ENCODE results near the gene TAL2.

The TAL2 gene

DNA sequence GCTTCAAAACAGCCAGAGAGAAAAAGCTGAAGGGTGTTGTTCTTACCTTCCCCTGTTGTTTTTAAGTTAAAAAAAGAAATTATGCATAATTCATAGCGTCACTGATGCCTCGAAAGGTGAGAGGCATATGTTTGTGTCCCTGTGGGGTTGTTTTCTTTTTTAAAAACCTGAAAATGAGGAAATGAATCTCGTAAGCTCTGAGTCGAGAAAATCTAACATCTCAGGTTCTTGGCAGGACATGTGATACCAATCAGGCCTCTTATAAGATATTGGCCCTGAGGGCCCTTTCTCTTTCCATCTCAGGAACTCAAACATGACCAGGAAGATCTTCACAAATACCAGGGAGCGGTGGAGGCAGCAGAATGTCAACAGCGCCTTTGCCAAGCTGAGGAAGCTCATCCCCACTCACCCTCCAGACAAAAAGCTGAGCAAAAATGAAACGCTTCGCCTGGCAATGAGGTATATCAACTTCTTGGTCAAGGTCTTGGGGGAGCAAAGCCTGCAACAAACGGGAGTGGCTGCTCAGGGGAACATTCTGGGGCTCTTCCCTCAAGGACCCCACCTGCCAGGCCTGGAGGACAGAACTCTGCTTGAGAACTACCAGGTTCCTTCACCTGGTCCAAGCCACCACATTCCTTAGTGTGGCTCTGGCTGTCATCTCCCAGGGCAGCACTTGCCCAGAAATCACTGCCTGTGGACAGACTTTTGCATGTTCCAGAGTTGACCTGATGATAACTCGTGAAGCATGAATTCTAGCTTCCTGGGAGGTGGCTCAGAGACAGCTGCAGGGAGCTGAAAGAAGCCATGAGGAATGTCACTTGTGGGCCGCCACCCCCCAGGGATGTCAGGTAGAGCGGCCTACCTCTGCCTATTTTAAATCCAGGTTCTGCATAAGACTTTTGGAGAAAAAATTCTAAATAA lies at the start of gene TAL2:
Gene TAL2 (plus strand): TSS at position 274 of the 921 bp plus-strand sequence. CDS start 40 bp downstream, at position 314.
- Histone ChIP-seq H3K27ac (ENCODE audit: low read depth, low read length) (no peak within 1 kb of the TSS), H3K36me3 (ENCODE audit: insufficient read depth, low read length) (no peaks in the 10 kb centered on the region), H3K27me3 (ENCODE audit: insufficient read depth, low read length) (peaks cover 4% of the 10 kb centered on the region; the same call in 1 of the 2 replicates), H2AFZ (ENCODE audit: low read length, unreplicated experiment) (no peak within 1 kb of the TSS), H3K4me1 (ENCODE audit: control insufficient read depth, insufficient read depth, low read length, unreplicated experiment) (no peaks in the 10 kb centered on the region), H3K79me2 (ENCODE audit: control insufficient read depth, insufficient read depth, low read length, unreplicated experiment) (no peaks in the 10 kb centered on the region), H3K4me3 (ENCODE audit: low read depth, low read length) (no peak within 1 kb of the TSS)

GRCh38 chr9:105621001-105621400 lies 41.3 kb upstream of the TAL2 start:
- Histone ChIP-seq H3K4me3 (ENCODE audit: low read depth, low read length) (no peak overlapping the region), H3K27me3 (ENCODE audit: insufficient read depth, low read length) (no peaks in the 10 kb centered on the region), H3K36me3 (ENCODE audit: insufficient read depth, low read length) (peaks cover 5% of the 10 kb centered on the region; the same call in 1 of the 2 replicates), H2AFZ (ENCODE audit: low read length, unreplicated experiment) (no peak overlapping the region), H3K27ac (ENCODE audit: low read depth, low read length) (no peak overlapping the region), H3K4me1 (ENCODE audit: control insufficient read depth, insufficient read depth, low read length, unreplicated experiment) (no peaks in the 10 kb centered on the region), H3K79me2 (ENCODE audit: control insufficient read depth, insufficient read depth, low read length, unreplicated experiment) (no peaks in the 10 kb centered on the region)

GRCh38 chr9:105625088-105625487 lies 37.2 kb upstream of the TAL2 start:
- Histone ChIP-seq H3K4me1 (ENCODE audit: control insufficient read depth, insufficient read depth, low read length, unreplicated experiment) (no peaks in the 10 kb centered on the region), H2AFZ (ENCODE audit: low read length, unreplicated experiment) (no peak overlapping the region), H3K4me3 (ENCODE audit: low read depth, low read length) (no peak overlapping the region), H3K36me3 (ENCODE audit: insufficient read depth, low read length) (peaks cover 9% of the 10 kb centered on the region; the same call in 1 of the 2 replicates), H3K79me2 (ENCODE audit: control insufficient read depth, insufficient read depth, low read length, unreplicated experiment) (no peaks in the 10 kb centered on the region), H3K27ac (ENCODE audit: low read depth, low read length) (no peak overlapping the region), H3K27me3 (ENCODE audit: insufficient read depth, low read length) (no peaks in the 10 kb centered on the region)

DNA sequence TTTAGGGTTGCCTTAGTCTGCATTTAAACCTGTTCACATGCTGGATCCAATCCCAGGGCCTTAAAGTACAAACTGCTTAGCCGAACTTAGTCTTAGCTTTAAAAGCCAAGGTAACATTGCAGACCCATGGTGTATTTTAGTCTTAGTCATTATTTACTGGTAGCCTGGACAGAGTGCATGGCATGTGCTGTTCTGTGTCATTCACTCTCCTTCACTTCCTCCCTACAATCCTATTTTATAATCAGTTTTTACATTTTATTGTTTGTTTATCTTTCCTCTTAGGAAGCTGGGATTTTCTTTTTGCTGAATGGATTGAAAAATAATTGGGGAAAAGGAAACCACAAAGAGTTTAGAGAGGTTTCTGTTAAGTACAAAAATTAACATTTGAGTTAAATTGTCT lies 29.4 kb upstream of the TAL2 start:
- Histone ChIP-seq H3K27me3 (ENCODE audit: insufficient read depth, low read length) (no peaks in the 10 kb centered on the region), H3K36me3 (ENCODE audit: insufficient read depth, low read length) (peaks cover 4% of the 10 kb centered on the region; the same call in 1 of the 2 replicates), H3K4me3 (ENCODE audit: low read depth, low read length) (no peak overlapping the region), H3K79me2 (ENCODE audit: control insufficient read depth, insufficient read depth, low read length, unreplicated experiment) (no peaks in the 10 kb centered on the region), H3K4me1 (ENCODE audit: control insufficient read depth, insufficient read depth, low read length, unreplicated experiment) (no peaks in the 10 kb centered on the region), H2AFZ (ENCODE audit: low read length, unreplicated experiment) (no peak overlapping the region), H3K27ac (ENCODE audit: low read depth, low read length) (no peak overlapping the region)

GRCh38 chr9:105633411-105633810 lies 28.8 kb upstream of the TAL2 start:
- H3K27ac ChIP-seq (ENCODE audit: low read depth, low read length), result no peak overlapping the region
- no peaks in the 10 kb centered on the region for H3K4me1 ChIP-seq (ENCODE audit: control insufficient read depth, insufficient read depth, low read length, unreplicated experiment)
- H3K27me3 ChIP-seq (ENCODE audit: insufficient read depth, low read length), result no peaks in the 10 kb centered on the region
- H3K36me3 ChIP-seq (ENCODE audit: insufficient read depth, low read length), result peaks cover 4% of the 10 kb centered on the region; the same call in 1 of the 2 replicates
- H3K4me3 ChIP-seq (ENCODE audit: low read depth, low read length), result no peak overlapping the region
- no peaks in the 10 kb centered on the region for H3K79me2 ChIP-seq (ENCODE audit: control insufficient read depth, insufficient read depth, low read length, unreplicated experiment)
- H2AFZ ChIP-seq (ENCODE audit: low read length, unreplicated experiment), result no peak overlapping the region

DNA sequence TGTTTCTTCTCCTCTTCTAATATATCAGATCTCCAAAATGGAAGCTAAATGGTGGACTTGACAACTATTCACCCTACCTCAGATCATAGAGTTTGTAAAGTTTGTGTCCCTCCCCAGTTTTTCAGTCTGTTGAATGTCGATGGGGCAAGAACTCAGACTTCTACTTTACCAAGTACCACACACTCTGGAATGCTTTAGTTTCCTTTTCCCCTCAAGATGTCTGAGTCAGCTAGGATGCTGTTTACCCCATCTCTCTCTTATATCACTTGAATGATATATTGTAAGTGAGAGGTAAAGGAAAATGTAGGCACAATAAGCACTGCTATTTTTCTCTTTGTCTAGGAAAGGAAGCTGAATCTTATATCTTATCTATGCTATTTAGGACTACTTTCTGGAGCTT lies 25.9 kb upstream of the TAL2 start:
- Histone ChIP-seq H3K79me2 (ENCODE audit: control insufficient read depth, insufficient read depth, low read length, unreplicated experiment) (no peaks in the 10 kb centered on the region), H2AFZ (ENCODE audit: low read length, unreplicated experiment) (no peak overlapping the region), H3K4me3 (ENCODE audit: low read depth, low read length) (no peak overlapping the region), H3K27me3 (ENCODE audit: insufficient read depth, low read length) (no peaks in the 10 kb centered on the region), H3K4me1 (ENCODE audit: control insufficient read depth, insufficient read depth, low read length, unreplicated experiment) (no peaks in the 10 kb centered on the region), H3K27ac (ENCODE audit: low read depth, low read length) (no peak overlapping the region), H3K36me3 (ENCODE audit: insufficient read depth, low read length) (0 out of 2 replicates have a peak, but pooled peaks cover 3% of the 10 kb centered on the region)

- no peaks in the 10 kb centered on the region for H3K27me3 ChIP-seq (ENCODE audit: insufficient read depth, low read length)
These were observed 24.4 kb upstream of the TAL2 start for GRCh38 chr9:105637787-105638395.

DNA sequence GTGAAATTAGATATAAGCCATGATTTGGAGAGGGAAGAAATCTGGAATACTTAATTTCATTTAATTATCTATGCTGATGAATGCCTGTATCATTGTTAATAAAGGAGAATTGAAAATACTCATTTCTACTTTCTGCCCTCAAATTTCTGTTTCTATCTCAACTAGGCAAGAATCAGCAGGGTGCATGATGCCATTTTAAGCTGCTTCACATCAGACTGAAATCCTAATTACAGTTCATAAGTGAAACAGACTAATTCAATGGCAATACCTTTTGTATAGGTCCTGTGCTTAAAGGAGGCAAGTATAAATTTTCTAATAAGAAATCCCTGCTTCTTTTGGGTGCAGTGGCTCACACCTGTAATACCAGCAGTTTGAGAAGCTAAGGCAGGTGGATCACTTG lies 22.3 kb upstream of the TAL2 start:
- H2AFZ ChIP-seq (ENCODE audit: low read length, unreplicated experiment), result no peak overlapping the region
- no peak overlapping the region for H3K27ac ChIP-seq (ENCODE audit: low read depth, low read length)
- no peaks in the 10 kb centered on the region for H3K4me1 ChIP-seq (ENCODE audit: control insufficient read depth, insufficient read depth, low read length, unreplicated experiment)
- no peaks in the 10 kb centered on the region for H3K79me2 ChIP-seq (ENCODE audit: control insufficient read depth, insufficient read depth, low read length, unreplicated experiment)
- H3K4me3 ChIP-seq (ENCODE audit: low read depth, low read length), result no peak overlapping the region
- H3K36me3 ChIP-seq (ENCODE audit: insufficient read depth, low read length), result 0 out of 2 replicates have a peak, but pooled peaks cover 4% of the 10 kb centered on the region
- no peaks in the 10 kb centered on the region for H3K27me3 ChIP-seq (ENCODE audit: insufficient read depth, low read length)

More at GRCh38 chr9:105637787-105638395, 24.4 kb upstream of the TAL2 start:
- Histone ChIP-seq H3K4me3 (ENCODE audit: low read depth, low read length) (no peak overlapping the region), H3K4me1 (ENCODE audit: control insufficient read depth, insufficient read depth, low read length, unreplicated experiment) (no peaks in the 10 kb centered on the region), H3K79me2 (ENCODE audit: control insufficient read depth, insufficient read depth, low read length, unreplicated experiment) (no peaks in the 10 kb centered on the region), H3K27ac (ENCODE audit: low read depth, low read length) (no peak overlapping the region), H3K36me3 (ENCODE audit: insufficient read depth, low read length) (0 out of 2 replicates have a peak, but pooled peaks cover 4% of the 10 kb centered on the region), H2AFZ (ENCODE audit: low read length, unreplicated experiment) (no peak overlapping the region)

GRCh38 chr9:105643795-105644194 lies 18.5 kb upstream of the TAL2 start:
- Histone ChIP-seq H3K36me3 (ENCODE audit: insufficient read depth, low read length) (0 out of 2 replicates have a peak, but pooled peaks cover 4% of the 10 kb centered on the region), H3K4me1 (ENCODE audit: control insufficient read depth, insufficient read depth, low read length, unreplicated experiment) (no peaks in the 10 kb centered on the region), H3K27me3 (ENCODE audit: insufficient read depth, low read length) (no peaks in the 10 kb centered on the region), H2AFZ (ENCODE audit: low read length, unreplicated experiment) (no peak overlapping the region), H3K79me2 (ENCODE audit: control insufficient read depth, insufficient read depth, low read length, unreplicated experiment) (no peaks in the 10 kb centered on the region), H3K27ac (ENCODE audit: low read depth, low read length) (no peak overlapping the region), H3K4me3 (ENCODE audit: low read depth, low read length) (no peak overlapping the region)

- H3K27me3 ChIP-seq (ENCODE audit: insufficient read depth, low read length), result no peaks in the 10 kb centered on the region
- H3K27ac ChIP-seq (ENCODE audit: low read depth, low read length), result no peak overlapping the region
- no peak overlapping the region for H3K4me3 ChIP-seq (ENCODE audit: low read depth, low read length)
- no peak overlapping the region for H2AFZ ChIP-seq (ENCODE audit: low read length, unreplicated experiment)
- H3K36me3 ChIP-seq (ENCODE audit: insufficient read depth, low read length), result no peaks in the 10 kb centered on the region
- no peaks in the 10 kb centered on the region for H3K79me2 ChIP-seq (ENCODE audit: control insufficient read depth, insufficient read depth, low read length, unreplicated experiment)
- H3K4me1 ChIP-seq (ENCODE audit: control insufficient read depth, insufficient read depth, low read length, unreplicated experiment), result no peaks in the 10 kb centered on the region
These were observed 15.2 kb upstream of the TAL2 start for GRCh38 chr9:105646879-105647594.

Data from ACC112 (cell line).